HL-60 (cell line): ENCODE results near the gene PPP1R12B.

Source experiments
- DNase-seq, 2 experiments: peaks; one replicate each; pipeline ENCODE4 v3.0.0-alpha.2; 2010 to 2020; ENCODE audit warnings: low read depth in 1 of 2, low spot score in 1 of 2
- H3K27ac ChIP-seq: fragments of 250-450 bp; sonication (Bioruptor Pico); replicated peaks from 2 replicates; pipeline ENCODE4 v1.5.1; 2020; ENCODE audit warnings: mild to moderate bottlenecking, moderate library complexity
- H3K27me3 ChIP-seq: fragments of 250-450 bp; sonication (Bioruptor Pico); 2 replicates; pipeline ENCODE4 v1.5.1; 2021; ENCODE audit warnings: mild to moderate bottlenecking, moderate library complexity; ENCODE audit not compliant: insufficient read depth, poor library complexity, severe bottlenecking
- H3K4me3 ChIP-seq: replicated peaks from 2 replicates; pipeline ENCODE4 v1.5.1; 2011; ENCODE audit warnings: mild to moderate bottlenecking, control low read depth, low read length; ENCODE audit not compliant: insufficient read depth
- CTCF ChIP-seq: IDR thresholded peaks from one replicate; pipeline ENCODE4 v1.5.1; 2011; ENCODE audit warnings: low read length, control low read depth, inconsistent platforms; ENCODE audit not compliant: insufficient read depth
- GABPA ChIP-seq: IDR thresholded peaks from 2 replicates; pipeline ENCODE4 v1.6.1; 2012; ENCODE audit warnings: low read depth
- POLR2AphosphoS5 ChIP-seq: IDR thresholded peaks from 2 replicates; pipeline ENCODE4 v1.6.1; 2012; ENCODE audit warnings: low read depth
- REST ChIP-seq: IDR thresholded peaks from 2 replicates; pipeline ENCODE4 v1.6.1; 2012; ENCODE audit warnings: low read depth; ENCODE audit not compliant: insufficient replicate concordance
- SPI1 ChIP-seq: IDR thresholded peaks from 2 replicates; pipeline ENCODE4 v1.6.1; 2012; ENCODE audit warnings: low read depth, mild to moderate bottlenecking, borderline replicate concordance

PPP1R12B gene

GRCh38 chr1:202305168-202305567, 43.3 kb upstream of the PPP1R12B start:
- Histone ChIP-seq H3K4me3 (no peak overlapping the region), H3K27me3 (no peaks in the 10 kb centered on the region), H3K27ac (no peak overlapping the region)
- DNase-seq: no peak
- TF ChIP-seq REST (no peak), POLR2AphosphoS5 (no peak)

- peaks cover 5% of the 10 kb centered on the region for H3K27me3 ChIP-seq
- no peak for DNase-seq
- TF ChIP-seq GABPA (no peak), SPI1 (no peak), POLR2AphosphoS5 (no peak), CTCF (no peak), REST (no peak)
- no peak overlapping the region for H3K27ac ChIP-seq
- no peak overlapping the region for H3K4me3 ChIP-seq
Measured at GRCh38 chr1:202306535-202307345, 41.8 kb upstream of the PPP1R12B start.

GRCh38 chr1:202310071-202310725, 38.3 kb upstream of the PPP1R12B start:
- no peak for TF ChIP-seq GABPA
- TF ChIP-seq CTCF: no peak
- no peak for TF ChIP-seq SPI1
- no peak for TF ChIP-seq REST
- TF ChIP-seq POLR2AphosphoS5: no peak
- Histone ChIP-seq H3K27me3 (peaks cover 11% of the 10 kb centered on the region), H3K27ac (no peak overlapping the region), H3K4me3 (no peak overlapping the region)
- DNase-seq: no peak
